Subcutaneous adipose tissue (tissue), 4 donors: ENCODE results near the gene GAA. TPM values are rescaled to one million over a fixed set of nuclear protein-coding genes. Genes with fewer than 3 reads are reported as not detected.

Source experiments
- CTCF ChIP-seq: fragments of 450-650 bp; IDR thresholded peaks from one replicate; pipeline ENCODE4 v1.5.1; 2016; ENCODE audit warnings: low read depth, mild to moderate bottlenecking, control low read depth, antibody characterized with exemption, moderate library complexity
- small RNA-seq: library from RNA; depleted of rRNA; stranded (forward); fragments of <200 nt; gene quantifications from one replicate; pipeline ENCODE3, GENCODE V24; 2016
- total RNA-seq, 4 donors: library from RNA; depleted of rRNA; stranded (reverse); fragments of >200 nt; gene quantifications; one replicate each; pipeline ENCODE4 v1.1.0, GENCODE V29; 2016

Gene GAA
- total RNA-seq, 4 donors from 2014 or later: 43.4 to 123 (median 60.2) TPM

- no peak for TF ChIP-seq CTCF
Observed at GRCh38 chr17:80169107-80169506, 67.7 kb downstream of the GAA start.

Small RNA genes lying within 50 kb of the gene (small RNA-seq; reads per million reads assigned to genes)
- gene AC087741.2: not detected
- gene MIR1268B: not detected

Other genes with a start within 250 kb of the GAA start
- 100 to 1,000 TPM in 1 of 4 donors, 10 to 100 TPM in 3; 43.5 to 115 (median 60.5) TPM for gene TBC1D16, start 65.7 kb upstream of the GAA start, total RNA-seq
- 1 to 10 TPM; 3.1 to 5.5 (median 4.6) TPM for gene CCDC40, start 64.9 kb upstream of the GAA start, total RNA-seq
- 10 to 100 TPM; 35.8 to 54.0 (median 45.7) TPM for gene EIF4A3, start 45.5 kb downstream of the GAA start, total RNA-seq
- 1 to 10 TPM in 1 of 4 donors, under 1 TPM in 1, not detected in 2; 0.34 to 1.3 TPM for gene CARD14, start 68.4 kb downstream of the GAA start, total RNA-seq
- gene SGSH, start 118.8 kb downstream of the GAA start, total RNA-seq: 10 to 100 TPM; 15.7 to 34.7 (median 24.7) TPM
- 10 to 100 TPM in 3 of 4 donors, 1 to 10 TPM in 1; 4.7 to 31.4 (median 13.0) TPM for gene SLC26A11, start 118.8 kb downstream of the GAA start, total RNA-seq
- 100 to 1,000 TPM; 114 to 167 (median 144) TPM for gene RNF213, start 159.3 kb downstream of the GAA start, total RNA-seq